Measurements from ENCODE around the gene SOSTDC1.

GRCh38 chr7:16462431-16462889 lies 3.1 kb downstream of the SOSTDC1 start:
- TF ChIP-seq CTCF (conservative IDR thresholded peaks at IDR 0.05 in 1 of 2, IDR thresholded peaks at IDR 0.05 in 1 of 2; ENCODE audit: extremely low read depth in 1 of 2, insufficient read depth in 1 of 2, low read depth in 1 of 2, low read length in 2 of 2) (no peak), EZH2 (IDR thresholded peaks at IDR 0.05; ENCODE audit: borderline replicate concordance, low read length) (no peak)

All from mammary epithelial cell (primary cell).